ENCODE results near the gene DNAI1.

GRCh38 chr9:34492051-34492450 lies 33.4 kb downstream of the DNAI1 start:
- no peak for TF ChIP-seq EZH2 (IDR thresholded peaks at IDR 0.05; ENCODE audit: borderline replicate concordance, low read length)
- TF ChIP-seq, protein P1, sequence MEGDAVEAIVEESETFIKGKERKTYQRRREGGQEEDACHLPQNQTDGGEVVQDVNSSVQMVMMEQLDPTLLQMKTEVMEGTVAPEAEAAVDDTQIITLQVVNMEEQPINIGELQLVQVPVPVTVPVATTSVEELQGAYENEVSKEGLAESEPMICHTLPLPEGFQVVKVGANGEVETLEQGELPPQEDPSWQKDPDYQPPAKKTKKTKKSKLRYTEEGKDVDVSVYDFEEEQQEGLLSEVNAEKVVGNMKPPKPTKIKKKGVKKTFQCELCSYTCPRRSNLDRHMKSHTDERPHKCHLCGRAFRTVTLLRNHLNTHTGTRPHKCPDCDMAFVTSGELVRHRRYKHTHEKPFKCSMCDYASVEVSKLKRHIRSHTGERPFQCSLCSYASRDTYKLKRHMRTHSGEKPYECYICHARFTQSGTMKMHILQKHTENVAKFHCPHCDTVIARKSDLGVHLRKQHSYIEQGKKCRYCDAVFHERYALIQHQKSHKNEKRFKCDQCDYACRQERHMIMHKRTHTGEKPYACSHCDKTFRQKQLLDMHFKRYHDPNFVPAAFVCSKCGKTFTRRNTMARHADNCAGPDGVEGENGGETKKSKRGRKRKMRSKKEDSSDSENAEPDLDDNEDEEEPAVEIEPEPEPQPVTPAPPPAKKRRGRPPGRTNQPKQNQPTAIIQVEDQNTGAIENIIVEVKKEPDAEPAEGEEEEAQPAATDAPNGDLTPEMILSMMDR (conservative IDR thresholded peaks at IDR 0.05 in 1 of 2, IDR thresholded peaks at IDR 0.05 in 1 of 2; ENCODE audit: extremely low read depth in 1 of 2, insufficient read depth in 1 of 2, low read depth in 1 of 2, low read length in 2 of 2), result no peak
